Thyroid gland (tissue), 4 donors: Measurements from ENCODE around the gene BIRC7. TPM values are rescaled to one million over a fixed set of nuclear protein-coding genes. Genes with fewer than 3 reads are reported as not detected.

Experiments
- DNase-seq, 2 donors: peaks; one replicate each; pipeline ENCODE4 v3.0.0-alpha.2; 2019
- H3K27ac ChIP-seq, 3 donors: fragments of 200-600 bp; sonication (generic); 1 replicate in 2 of 3; 2 replicates in 1 of 3; pipeline ENCODE4 v1.5.1; 2016 to 2019; ENCODE audit warnings: mild to moderate bottlenecking in 1 of 3, moderate library complexity in 1 of 3
- H3K27me3 ChIP-seq: fragments of 200-600 bp; sonication (generic); one replicate; pipeline ENCODE4 v1.5.1; 2019
- H3K36me3 ChIP-seq, 2 donors: fragments of 200-600 bp; sonication (generic); one replicate each; pipeline ENCODE4 v1.5.1; 2016 to 2019
- H3K4me1 ChIP-seq, 2 donors: fragments of 200-600 bp; sonication (generic); one replicate each; pipeline ENCODE4 v1.5.1; 2017 to 2019
- H3K4me3 ChIP-seq, 3 donors: fragments of 200-600 bp; sonication (generic); replicated peaks in 1 of 3; 1 replicate in 2 of 3; 2 replicates in 1 of 3; pipeline ENCODE4 v1.5.1; 2016; ENCODE audit warnings: mild to moderate bottlenecking in 1 of 3
- H3K9me3 ChIP-seq: fragments of 200-600 bp; sonication (generic); one replicate; pipeline ENCODE4 v1.5.1; 2017
- POLR2A ChIP-seq, 2 donors: fragments of 450-650 bp; IDR thresholded peaks; one replicate each; pipeline ENCODE4 v1.6.1; 2017; ENCODE audit warnings: antibody characterized with exemption in 2 of 2, mild to moderate bottlenecking in 2 of 2, moderate library complexity in 1 of 2
- WGBS, 2 donors: methylation state at CpG; one replicate each; pipeline ENCODE4 v1.1.5; 2017; 5-methylcytosine and 5-hydroxymethylcytosine counted together
- intact Hi-C: fragments of 100-400 bp; cut with DNase I; formaldehyde crosslinking; loops from one replicate; pipeline ENCODE4 v1.15.1; 2023
- total RNA-seq, 4 donors: library from RNA; depleted of rRNA; stranded (reverse); fragments of >200 nt; gene quantifications; one replicate each; pipeline ENCODE4 v1.2.3, GENCODE V29; 2016
- TF ChIP-seq, protein P1 (sequence below), 6 experiments: fragments of 200-600 bp in 3 of 6; fragments of 450-650 bp in 3 of 6; sonication (generic) in 3 of 6; IDR thresholded peaks; one replicate each; pipeline ENCODE4 v1.5.1; 2016 to 2019; ENCODE audit warnings: antibody characterized with exemption in 6 of 6, mild to moderate bottlenecking in 2 of 6, inconsistent platforms in 1 of 6, moderate library complexity in 1 of 6

Gene BIRC7
- total RNA-seq, 4 donors from 2014 or later: not detected

- TF ChIP-seq, protein P1, sequence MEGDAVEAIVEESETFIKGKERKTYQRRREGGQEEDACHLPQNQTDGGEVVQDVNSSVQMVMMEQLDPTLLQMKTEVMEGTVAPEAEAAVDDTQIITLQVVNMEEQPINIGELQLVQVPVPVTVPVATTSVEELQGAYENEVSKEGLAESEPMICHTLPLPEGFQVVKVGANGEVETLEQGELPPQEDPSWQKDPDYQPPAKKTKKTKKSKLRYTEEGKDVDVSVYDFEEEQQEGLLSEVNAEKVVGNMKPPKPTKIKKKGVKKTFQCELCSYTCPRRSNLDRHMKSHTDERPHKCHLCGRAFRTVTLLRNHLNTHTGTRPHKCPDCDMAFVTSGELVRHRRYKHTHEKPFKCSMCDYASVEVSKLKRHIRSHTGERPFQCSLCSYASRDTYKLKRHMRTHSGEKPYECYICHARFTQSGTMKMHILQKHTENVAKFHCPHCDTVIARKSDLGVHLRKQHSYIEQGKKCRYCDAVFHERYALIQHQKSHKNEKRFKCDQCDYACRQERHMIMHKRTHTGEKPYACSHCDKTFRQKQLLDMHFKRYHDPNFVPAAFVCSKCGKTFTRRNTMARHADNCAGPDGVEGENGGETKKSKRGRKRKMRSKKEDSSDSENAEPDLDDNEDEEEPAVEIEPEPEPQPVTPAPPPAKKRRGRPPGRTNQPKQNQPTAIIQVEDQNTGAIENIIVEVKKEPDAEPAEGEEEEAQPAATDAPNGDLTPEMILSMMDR (IDR thresholded peaks at IDR 0.05): no peak
- TF ChIP-seq POLR2A (IDR thresholded peaks at IDR 0.05): no peak
- 93 to 94% methylated on average over 6 of the region's 6 CpGs for WGBS, 2 donors
- no peaks in the 10 kb centered on the region for H3K9me3 ChIP-seq
- no peaks in the 10 kb centered on the region for H3K27me3 ChIP-seq
- no peak overlapping the region for H3K4me3 ChIP-seq
- peaks cover 56 to 68% of the 10 kb centered on the region in 2 donors for H3K36me3 ChIP-seq
- intact Hi-C loops: no loop called here
- H3K4me1 ChIP-seq: no peaks in the 10 kb centered on the region
- H3K27ac ChIP-seq: no peak overlapping the region
- no peak for DNase-seq
These were observed 44.7 kb downstream of the BIRC7 start for GRCh38 chr20:63280371-63280770.

DNA sequence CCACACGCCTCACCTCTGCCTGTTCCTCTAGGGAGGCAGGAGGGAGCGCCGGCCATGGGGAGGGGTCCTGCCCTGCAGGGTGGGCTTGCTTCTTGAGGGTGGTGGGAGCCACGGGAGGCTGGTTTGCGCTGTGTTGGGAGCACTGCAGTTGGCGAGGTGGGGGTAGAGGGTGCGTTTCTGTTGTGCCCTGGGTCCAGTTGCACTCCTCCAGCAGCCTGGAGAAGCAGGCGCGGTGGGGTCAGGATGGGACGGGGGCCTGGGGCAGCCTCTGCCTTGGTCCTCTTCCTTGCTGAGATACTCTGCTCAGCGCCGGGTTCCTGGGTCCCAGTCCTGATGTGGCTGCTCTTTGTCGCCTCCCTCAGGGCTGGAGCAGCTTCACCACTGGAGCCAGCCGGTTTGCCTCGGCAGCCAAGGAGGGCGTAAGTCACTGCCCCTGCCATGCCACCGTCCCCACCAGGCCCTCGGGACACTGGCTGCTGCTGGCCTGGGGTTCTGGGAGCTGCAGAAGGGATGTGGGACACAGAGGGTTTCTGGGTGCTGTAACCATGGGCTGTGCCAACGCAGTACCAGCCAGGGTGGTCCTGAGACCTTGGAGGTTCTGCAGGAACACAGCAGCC lies 45.3 kb downstream of the BIRC7 start:
- H3K27me3 ChIP-seq: no peaks in the 10 kb centered on the region
- TF ChIP-seq, protein P1 (IDR thresholded peaks at IDR 0.05): no peak
- TF ChIP-seq POLR2A (IDR thresholded peaks at IDR 0.05): no peak
- WGBS, 2 donors: 82 to 85% methylated on average over 17 to 19 of the region's 19 CpGs
- no peak for DNase-seq
- H3K9me3 ChIP-seq: no peaks in the 10 kb centered on the region
- H3K36me3 ChIP-seq: peaks cover 58 to 73% of the 10 kb centered on the region in 2 donors
- no peak overlapping the region for H3K4me3 ChIP-seq
- no peaks in the 10 kb centered on the region for H3K4me1 ChIP-seq
- intact Hi-C loops: no loop called here
- H3K27ac ChIP-seq: no peak overlapping the region

GRCh38 chr20:63281742-63282665 lies 46.3 kb downstream of the BIRC7 start:
- Histone ChIP-seq H3K9me3 (no peaks in the 10 kb centered on the region), H3K4me3 (no peak overlapping the region), H3K27ac (no peak overlapping the region), H3K36me3 (peaks cover 52 to 68% of the 10 kb centered on the region in 2 donors), H3K4me1 (no peaks in the 10 kb centered on the region), H3K27me3 (no peaks in the 10 kb centered on the region)
- intact Hi-C loops: no loop called here
- TF ChIP-seq, protein P1 (IDR thresholded peaks at IDR 0.05): no peak
- no peak for TF ChIP-seq POLR2A (IDR thresholded peaks at IDR 0.05)
- 93 to 94% methylated on average over 28 to 34 of the region's 38 CpGs for WGBS, 2 donors
- no peak for DNase-seq

- no peak overlapping the region for H3K4me3 ChIP-seq
- no peaks in the 10 kb centered on the region for H3K9me3 ChIP-seq
- 96% methylated on average over 15 of the region's 17 CpGs; no CpG with 5 or more reads in 1 of the 2 donors for WGBS, 2 donors
- peaks cover 49 to 69% of the 10 kb centered on the region in 2 donors for H3K36me3 ChIP-seq
- DNase-seq: no peak
- TF ChIP-seq, protein P1 (IDR thresholded peaks at IDR 0.05): no peak
- no peak for TF ChIP-seq POLR2A (IDR thresholded peaks at IDR 0.05)
- H3K4me1 ChIP-seq: no peaks in the 10 kb centered on the region
- no peak overlapping the region for H3K27ac ChIP-seq
- intact Hi-C loops: no loop called here
- no peaks in the 10 kb centered on the region for H3K27me3 ChIP-seq
These were observed 47.2 kb downstream of the BIRC7 start for GRCh38 chr20:63282946-63283345.
